Measurements from ENCODE around the gene FBXO41.

FBXO41 gene

DNA sequence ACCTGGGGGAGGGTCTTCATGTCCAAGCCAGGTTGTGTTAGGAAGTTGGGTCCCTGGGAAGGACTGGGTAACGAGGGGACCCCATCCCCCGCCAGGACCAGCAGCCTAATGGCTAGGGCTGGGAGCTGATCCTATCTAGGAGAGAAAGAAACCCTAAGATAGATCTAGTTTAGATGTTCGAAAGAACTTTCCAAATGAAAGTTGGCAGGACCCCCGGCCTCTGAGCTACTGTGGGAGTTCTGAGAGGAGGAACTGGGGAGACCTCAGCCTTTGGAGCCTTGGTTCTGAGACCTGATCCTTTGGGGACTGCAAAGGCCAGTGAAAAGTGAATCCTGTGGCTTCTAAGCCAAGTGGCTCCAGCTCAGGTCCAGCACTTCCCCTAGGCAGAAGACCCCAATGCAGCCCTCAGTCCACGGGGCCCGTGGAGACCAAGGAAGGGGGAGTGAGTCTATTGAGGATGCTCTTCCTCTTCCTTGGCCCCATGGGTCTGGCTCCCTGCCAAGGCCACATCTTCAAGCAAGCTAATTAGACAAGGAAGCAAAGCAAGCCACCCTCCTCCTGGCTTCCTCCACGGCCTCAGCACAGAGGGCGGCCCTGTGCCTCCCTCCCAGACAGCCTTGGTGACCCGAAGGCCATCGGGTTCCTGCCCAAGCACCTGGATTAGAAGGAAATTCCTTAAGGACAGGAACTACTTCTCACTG is 26.7 kb downstream of the FBXO41 start:
- no peak for FAIRE-seq
- no peak for DNase-seq (ENCODE audit: insufficient read length, low spot score)

DNA sequence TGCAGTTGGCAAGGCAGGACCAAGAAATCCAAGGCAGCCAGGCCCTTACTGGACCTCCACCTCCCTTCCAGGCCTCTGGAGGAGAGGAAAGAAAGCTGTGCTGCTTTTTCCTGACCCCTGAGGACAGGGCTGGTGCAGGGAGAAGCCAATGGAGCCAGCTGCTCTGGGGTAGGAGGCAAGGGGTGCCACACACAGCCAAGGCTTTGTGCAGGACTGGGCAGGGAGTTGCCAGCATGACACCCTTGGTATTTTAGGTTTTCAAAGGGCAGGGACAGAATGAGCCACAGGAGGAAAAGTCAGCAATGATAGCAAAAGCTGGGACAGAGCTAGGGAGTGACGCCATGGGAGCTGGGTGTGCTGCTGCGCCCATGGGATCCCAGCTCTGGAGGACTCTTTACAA is 27.3 kb downstream of the FBXO41 start:
- FAIRE-seq (no peak), DNase-seq (ENCODE audit: insufficient read length, low spot score) (no peak)
- TF ChIP-seq POLR2A (IDR thresholded peaks at IDR 0.05; ENCODE audit: low read depth, low read length) (no peak), POU2F2 (IDR thresholded peaks at IDR 0.05; ENCODE audit: low read depth, low read length) (no peak), PAX5 (IDR thresholded peaks at IDR 0.05; ENCODE audit: insufficient read depth, low read length, severe bottlenecking) (no peak), POLR2AphosphoS5 (IDR thresholded peaks at IDR 0.05; ENCODE audit: low read depth, low read length) (no peak; the same call in 1 of the 2 replicates), SPI1 (IDR thresholded peaks at IDR 0.05; ENCODE audit: low read depth, low read length) (no peak), TAF1 (IDR thresholded peaks at IDR 0.05; ENCODE audit: low read depth, low read length) (no peak)

More for the DNA sequence above, 26.7 kb downstream of the FBXO41 start:
- TF ChIP-seq SPI1 (IDR thresholded peaks at IDR 0.05; ENCODE audit: low read depth, low read length) = no peak
- no peak for TF ChIP-seq TAF1 (IDR thresholded peaks at IDR 0.05; ENCODE audit: low read depth, low read length)
- no peak for TF ChIP-seq PAX5 (IDR thresholded peaks at IDR 0.05; ENCODE audit: insufficient read depth, low read length, severe bottlenecking)
- no peak for TF ChIP-seq POU2F2 (IDR thresholded peaks at IDR 0.05; ENCODE audit: low read depth, low read length)
- TF ChIP-seq POLR2AphosphoS5 (IDR thresholded peaks at IDR 0.05; ENCODE audit: low read depth, low read length) = no peak
- no peak for TF ChIP-seq POLR2A (IDR thresholded peaks at IDR 0.05; ENCODE audit: low read depth, low read length)

DNA sequence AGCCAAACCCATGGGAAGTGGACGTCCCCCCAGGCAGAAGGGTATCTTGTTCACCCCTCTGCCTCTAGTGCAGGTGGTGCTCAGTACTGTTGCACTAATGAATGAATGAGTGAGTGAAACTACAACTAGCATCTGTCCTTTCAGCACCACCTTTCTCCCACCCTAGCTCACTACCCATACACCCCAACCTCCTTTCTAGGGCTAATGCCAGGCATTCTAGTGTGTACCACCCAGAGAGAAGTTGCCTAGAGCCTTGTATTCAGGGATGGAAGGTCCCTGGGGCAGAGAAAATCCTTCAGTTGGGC is 27.7 kb downstream of the FBXO41 start:
- TF ChIP-seq TAF1 (IDR thresholded peaks at IDR 0.05; ENCODE audit: low read depth, low read length) (no peak), POLR2AphosphoS5 (IDR thresholded peaks at IDR 0.05; ENCODE audit: low read depth, low read length) (peak; percentile 5; the same call in 1 of the 2 replicates)
- no peak for DNase-seq (ENCODE audit: insufficient read length, low spot score)
- FAIRE-seq = no peak

DNA sequence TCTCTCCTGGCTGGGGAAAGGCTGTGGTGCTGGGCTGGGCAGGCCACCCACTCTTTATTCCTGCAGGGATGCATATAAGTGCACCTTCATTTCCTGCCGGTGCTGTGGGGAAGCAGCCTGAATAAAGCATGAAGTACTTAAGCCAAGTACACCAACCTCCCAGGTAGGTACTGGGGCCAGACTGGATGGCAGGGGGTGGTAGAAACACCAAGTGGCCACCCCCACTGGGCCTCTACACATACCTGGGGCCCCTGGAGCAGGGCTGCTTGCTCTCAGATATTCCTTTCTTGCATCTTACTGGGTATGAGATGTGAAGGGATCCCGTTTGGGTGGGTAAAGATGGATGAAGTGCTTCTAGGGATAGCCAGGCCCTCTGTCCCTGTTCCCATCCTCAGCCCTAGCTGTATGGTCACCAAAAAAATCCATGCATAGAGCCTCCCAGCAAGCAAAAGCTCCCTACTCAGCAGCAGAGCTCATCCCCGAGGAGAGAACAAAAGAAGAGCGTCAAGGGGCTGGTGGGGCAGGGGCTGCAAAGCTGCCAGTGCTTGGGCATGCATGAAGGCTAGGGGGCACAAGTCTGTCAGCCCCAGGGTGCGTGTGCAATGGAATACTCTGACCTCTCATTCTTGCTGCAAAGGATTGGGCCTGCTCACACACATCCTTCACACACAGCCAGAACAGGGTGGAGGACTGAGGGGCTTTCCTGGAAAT is 28.2 kb downstream of the FBXO41 start:
- FAIRE-seq = no peak
- TF ChIP-seq POLR2AphosphoS5 (IDR thresholded peaks at IDR 0.05; ENCODE audit: low read depth, low read length) = no peak
- TF ChIP-seq SPI1 (IDR thresholded peaks at IDR 0.05; ENCODE audit: low read depth, low read length) = no peak
- TF ChIP-seq POLR2A (IDR thresholded peaks at IDR 0.05; ENCODE audit: low read depth, low read length) = no peak
- no peak for TF ChIP-seq PAX5 (IDR thresholded peaks at IDR 0.05; ENCODE audit: insufficient read depth, low read length, severe bottlenecking)
- TF ChIP-seq POU2F2 (IDR thresholded peaks at IDR 0.05; ENCODE audit: low read depth, low read length) = no peak
- no peak for TF ChIP-seq TAF1 (IDR thresholded peaks at IDR 0.05; ENCODE audit: low read depth, low read length)
- DNase-seq (ENCODE audit: insufficient read length, low spot score) = no peak

DNA sequence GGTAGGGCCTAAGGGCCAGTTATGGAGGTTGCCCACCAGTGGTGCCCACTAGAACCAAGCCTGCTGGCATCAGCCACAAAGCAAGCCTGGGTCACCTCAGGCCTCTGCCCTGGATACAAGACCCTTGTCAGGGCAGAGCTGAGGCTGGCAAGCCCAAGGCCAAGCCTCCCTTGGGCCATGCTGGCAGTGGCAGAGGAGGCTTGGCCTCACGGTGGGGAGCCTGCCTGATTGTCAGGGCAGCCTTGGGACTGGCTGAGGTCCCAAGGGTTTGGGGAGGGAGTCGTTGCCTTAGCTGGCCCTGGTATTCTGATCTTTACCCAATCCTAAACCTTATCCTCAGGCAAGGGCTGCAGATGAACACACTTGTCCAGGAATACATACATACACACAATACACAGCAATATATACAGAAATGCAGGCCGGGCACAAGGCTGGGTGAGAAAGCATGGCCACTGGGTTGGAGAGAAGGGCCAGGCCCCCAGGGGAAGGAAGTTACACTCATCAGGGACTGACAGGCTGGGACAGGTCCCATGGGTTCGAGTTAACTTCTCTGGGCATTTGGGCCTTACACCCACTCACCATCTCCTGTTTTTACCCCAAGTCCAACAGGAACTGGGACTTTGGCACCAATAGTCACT is 29.2 kb downstream of the FBXO41 start:
- TF ChIP-seq POLR2A (IDR thresholded peaks at IDR 0.05; ENCODE audit: low read depth, low read length) (no peak; the same call in 1 of the 2 replicates), SPI1 (IDR thresholded peaks at IDR 0.05; ENCODE audit: low read depth, low read length) (no peak), POLR2AphosphoS5 (IDR thresholded peaks at IDR 0.05; ENCODE audit: low read depth, low read length) (peak; percentile 85), TAF1 (IDR thresholded peaks at IDR 0.05; ENCODE audit: low read depth, low read length) (no peak), POU2F2 (IDR thresholded peaks at IDR 0.05; ENCODE audit: low read depth, low read length) (0 out of 2 replicates have a peak, but pooled peaks have one; percentile 33), PAX5 (IDR thresholded peaks at IDR 0.05; ENCODE audit: insufficient read depth, low read length, severe bottlenecking) (no peak)
- no peak for DNase-seq (ENCODE audit: insufficient read length, low spot score)
- no peak for FAIRE-seq

DNA sequence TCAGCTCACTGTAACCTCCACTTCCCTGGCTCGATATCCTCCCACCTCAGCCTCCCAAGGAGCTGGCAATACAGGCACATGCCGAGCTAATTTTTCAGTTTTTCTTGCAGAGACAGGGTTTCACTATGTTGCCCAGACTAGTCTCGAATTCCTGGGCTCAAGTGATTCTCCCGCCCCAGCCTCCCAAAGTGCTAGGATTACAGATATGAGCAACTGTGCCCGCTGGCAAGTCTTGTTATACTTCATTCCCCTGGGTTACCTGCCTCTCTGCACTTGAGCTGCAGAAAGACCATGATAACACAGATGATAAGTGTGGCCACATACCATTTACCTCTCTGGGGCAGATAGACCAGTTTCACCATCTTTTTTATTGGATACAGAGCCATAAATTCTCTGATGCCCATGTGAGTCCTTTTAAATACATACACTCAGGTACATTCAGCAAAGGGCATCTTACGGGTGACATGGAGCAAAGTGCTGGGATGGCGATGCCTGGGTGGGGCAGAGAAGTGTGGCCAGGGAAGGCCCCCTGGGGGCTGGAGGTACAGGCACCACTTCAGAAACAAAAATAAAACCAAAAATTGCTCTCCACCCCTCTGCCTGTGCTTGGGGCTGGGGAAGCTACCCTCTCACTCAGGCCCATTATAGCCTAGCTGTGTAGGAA is 29.8 kb downstream of the FBXO41 start:
- TF ChIP-seq SPI1 (IDR thresholded peaks at IDR 0.05; ENCODE audit: low read depth, low read length) (no peak), POLR2A (IDR thresholded peaks at IDR 0.05; ENCODE audit: low read depth, low read length) (no peak), POLR2AphosphoS5 (IDR thresholded peaks at IDR 0.05; ENCODE audit: low read depth, low read length) (no peak), PAX5 (IDR thresholded peaks at IDR 0.05; ENCODE audit: insufficient read depth, low read length, severe bottlenecking) (no peak), POU2F2 (IDR thresholded peaks at IDR 0.05; ENCODE audit: low read depth, low read length) (no peak), TAF1 (IDR thresholded peaks at IDR 0.05; ENCODE audit: low read depth, low read length) (no peak)
- FAIRE-seq (no peak), DNase-seq (ENCODE audit: insufficient read length, low spot score) (no peak)

DNA sequence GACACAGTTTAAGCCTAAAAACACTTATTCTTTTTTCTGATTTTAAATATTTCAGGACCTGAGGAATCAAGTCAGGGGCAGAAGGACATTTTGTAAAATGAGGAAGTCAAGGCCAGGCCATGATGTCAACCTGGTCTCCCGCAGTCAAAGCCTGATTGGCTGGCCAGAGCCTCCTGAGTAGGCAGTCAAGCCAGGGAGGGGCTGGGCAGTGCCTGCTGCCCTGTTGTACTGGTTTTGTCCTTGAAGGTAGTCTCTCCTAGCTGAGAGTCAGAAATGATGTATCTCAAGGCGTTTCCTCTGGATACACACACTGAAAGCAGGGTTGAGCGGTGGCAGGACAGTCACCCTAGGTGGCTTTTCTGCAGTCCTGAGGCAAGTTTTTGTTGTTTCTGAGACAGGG is 30.4 kb downstream of the FBXO41 start:
- FAIRE-seq (no peak), DNase-seq (ENCODE audit: insufficient read length, low spot score) (no peak)
- TF ChIP-seq POLR2AphosphoS5 (IDR thresholded peaks at IDR 0.05; ENCODE audit: low read depth, low read length) = peak; percentile 38; the same call in 1 of the 2 replicates
- peak; percentile 83 for TF ChIP-seq SPI1 (IDR thresholded peaks at IDR 0.05; ENCODE audit: low read depth, low read length)
- no peak for TF ChIP-seq POU2F2 (IDR thresholded peaks at IDR 0.05; ENCODE audit: low read depth, low read length)
- TF ChIP-seq PAX5 (IDR thresholded peaks at IDR 0.05; ENCODE audit: insufficient read depth, low read length, severe bottlenecking) = no peak
- no peak for TF ChIP-seq TAF1 (IDR thresholded peaks at IDR 0.05; ENCODE audit: low read depth, low read length)
- TF ChIP-seq POLR2A (IDR thresholded peaks at IDR 0.05; ENCODE audit: low read depth, low read length) = no peak

DNA sequence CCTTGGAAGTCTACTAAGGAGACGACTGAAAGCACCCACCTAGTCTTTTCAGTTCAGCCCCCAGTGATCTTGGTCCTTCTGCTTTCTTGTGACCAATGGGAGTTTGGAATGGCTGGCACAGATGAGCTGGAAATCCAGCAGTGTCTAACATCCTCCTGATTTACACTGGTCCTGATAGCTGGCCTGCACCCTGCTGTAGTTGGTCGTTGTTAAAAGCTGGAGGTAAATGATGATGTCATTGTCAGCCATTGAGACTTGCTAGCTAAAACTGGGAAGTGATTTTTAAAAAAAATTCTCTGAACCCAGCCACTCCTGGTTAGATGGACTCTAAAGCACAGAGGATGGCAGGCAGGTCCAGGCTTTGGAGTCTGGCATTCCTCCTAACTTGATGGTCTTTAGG is 30.9 kb downstream of the FBXO41 start:
- DNase-seq (ENCODE audit: insufficient read length, low spot score) (no peak), FAIRE-seq (no peak)
- TF ChIP-seq PAX5 (IDR thresholded peaks at IDR 0.05; ENCODE audit: insufficient read depth, low read length, severe bottlenecking) (no peak), TAF1 (IDR thresholded peaks at IDR 0.05; ENCODE audit: low read depth, low read length) (no peak), POLR2A (IDR thresholded peaks at IDR 0.05; ENCODE audit: low read depth, low read length) (no peak), POLR2AphosphoS5 (IDR thresholded peaks at IDR 0.05; ENCODE audit: low read depth, low read length) (no peak; the same call in 1 of the 2 replicates), SPI1 (IDR thresholded peaks at IDR 0.05; ENCODE audit: low read depth, low read length) (no peak), POU2F2 (IDR thresholded peaks at IDR 0.05; ENCODE audit: low read depth, low read length) (no peak)

Measured in GM12891 (cell line).